HepG2 (cell line): ENCODE measurements around the gene PNKP. TPM values are rescaled to one million over a fixed set of nuclear protein-coding genes. Genes with fewer than 3 reads are reported as not detected.
A peak's percentile ranks its signal among the peaks of the same experiment; 100 is the strongest.

Experiments
- AFF4 ChIP-seq: sonication (generic); formaldehyde crosslinking; IDR thresholded peaks from 2 replicates; pipeline ENCODE4 v1.4.0; 2020; ENCODE audit warnings: missing genetic modification reagents
- AGO2 ChIP-seq: fragments of 200-400 bp; formaldehyde crosslinking; optimal IDR thresholded peaks from 2 replicates; pipeline ENCODE3; 2017; ENCODE audit warnings: mild to moderate bottlenecking, low read depth, low read length, moderate library complexity
- HMGXB4 ChIP-seq, 2 experiments: sonication (generic) in 1 of 2; formaldehyde crosslinking in 1 of 2; IDR thresholded peaks; 2 replicates each; pipeline versions ENCODE4 v1.4.0 to v1.6.1; 2018 to 2020; ENCODE audit warnings: missing genetic modification reagents in 2 of 2, borderline replicate concordance in 1 of 2, low read depth in 1 of 2, mild to moderate bottlenecking in 1 of 2, missing biosample characterization in 1 of 2
- LRRFIP1 ChIP-seq: sonication (generic); formaldehyde crosslinking; conservative IDR thresholded peaks from 2 replicates; pipeline ENCODE4 v1.4.0; 2020; ENCODE audit warnings: missing genetic modification reagents
- RAD21 ChIP-seq: fragments of 450-650 bp; formaldehyde crosslinking; IDR thresholded peaks from 2 replicates; pipeline ENCODE4 v1.5.0; 2020; ENCODE audit warnings: mild to moderate bottlenecking
- RCOR2 ChIP-seq: IDR thresholded peaks from 2 replicates; pipeline ENCODE4 v1.6.1; 2016; ENCODE audit warnings: missing biosample characterization, missing genetic modification reagents
- SETDB1 ChIP-seq: sonication (generic); formaldehyde crosslinking; IDR thresholded peaks from 2 replicates; pipeline ENCODE4 v1.5.1; 2020; ENCODE audit warnings: missing genetic modification reagents, mild to moderate bottlenecking, borderline replicate concordance
- SOX6 ChIP-seq, 2 experiments: fragments of 450-650 bp in 1 of 2; sonication (generic) in 1 of 2; formaldehyde crosslinking in 1 of 2; IDR thresholded peaks; 2 replicates each; pipeline versions ENCODE4 v1.4.0 to v1.6.1; 2017 to 2020; ENCODE audit warnings: antibody characterized with exemption in 1 of 2, mild to moderate bottlenecking in 1 of 2, missing genetic modification reagents in 1 of 2
- SP2 ChIP-seq: sonication (generic); formaldehyde crosslinking; IDR thresholded peaks from 2 replicates; pipeline ENCODE4 v1.5.1; 2020; ENCODE audit warnings: mild to moderate bottlenecking, missing genetic modification reagents
- ZHX2 ChIP-seq, 2 experiments: sonication (generic) in 1 of 2; formaldehyde crosslinking in 1 of 2; IDR thresholded peaks; 2 replicates each; pipeline versions ENCODE4 v1.6.1 to v1.9.0; 2014 to 2022; ENCODE audit warnings: antibody characterized with exemption in 1 of 2, borderline replicate concordance in 1 of 2, inconsistent platforms in 1 of 2, low read depth in 1 of 2, missing genetic modification reagents in 1 of 2
- ZNF720 ChIP-seq: sonication (generic); formaldehyde crosslinking; IDR thresholded peaks from 2 replicates; pipeline ENCODE4 v1.4.0; 2020; ENCODE audit warnings: missing genetic modification reagents
- ZNF850 ChIP-seq: sonication (generic); formaldehyde crosslinking; conservative IDR thresholded peaks from 2 replicates; pipeline ENCODE4 v1.9.0; 2021; ENCODE audit warnings: mild to moderate bottlenecking, missing genetic modification reagents
- polyA plus RNA-seq, 8 experiments: library from polyadenylated mRNA; depleted of rRNA in 3 of 8; stranded (reverse) in 7 of 8; unstranded in 1 of 8; fragments of >200 nt; fragmentation: Illumina TruSeq in 4 of 8; extraction: Trizol in 4 of 8; gene quantifications; 2 replicates each; pipeline versions ENCODE4 v1.2.1 to v1.2.3, GENCODE V29; 2011 to 2016; ENCODE audit warnings: low read depth in 4 of 8, missing spikeins in 1 of 8, mixed read lengths in 1 of 8; ENCODE audit not compliant: insufficient read depth in 1 of 8
- total RNA-seq, 5 experiments: library from RNA; depleted of rRNA; stranded (reverse); fragments of >200 nt; fragmentation: Illumina TruSeq; extraction: Trizol; gene quantifications; 2 replicates each; pipeline ENCODE4 v1.2.3, GENCODE V29; 2016; ENCODE audit warnings: low read depth in 1 of 5

The PNKP gene
- total and polyA plus RNA-seq, 2 of the 13 experiments (the other 11 are each of a cell fraction or from before 2014, with no cell fraction given) = 12.7 to 27.1 TPM

DNA sequence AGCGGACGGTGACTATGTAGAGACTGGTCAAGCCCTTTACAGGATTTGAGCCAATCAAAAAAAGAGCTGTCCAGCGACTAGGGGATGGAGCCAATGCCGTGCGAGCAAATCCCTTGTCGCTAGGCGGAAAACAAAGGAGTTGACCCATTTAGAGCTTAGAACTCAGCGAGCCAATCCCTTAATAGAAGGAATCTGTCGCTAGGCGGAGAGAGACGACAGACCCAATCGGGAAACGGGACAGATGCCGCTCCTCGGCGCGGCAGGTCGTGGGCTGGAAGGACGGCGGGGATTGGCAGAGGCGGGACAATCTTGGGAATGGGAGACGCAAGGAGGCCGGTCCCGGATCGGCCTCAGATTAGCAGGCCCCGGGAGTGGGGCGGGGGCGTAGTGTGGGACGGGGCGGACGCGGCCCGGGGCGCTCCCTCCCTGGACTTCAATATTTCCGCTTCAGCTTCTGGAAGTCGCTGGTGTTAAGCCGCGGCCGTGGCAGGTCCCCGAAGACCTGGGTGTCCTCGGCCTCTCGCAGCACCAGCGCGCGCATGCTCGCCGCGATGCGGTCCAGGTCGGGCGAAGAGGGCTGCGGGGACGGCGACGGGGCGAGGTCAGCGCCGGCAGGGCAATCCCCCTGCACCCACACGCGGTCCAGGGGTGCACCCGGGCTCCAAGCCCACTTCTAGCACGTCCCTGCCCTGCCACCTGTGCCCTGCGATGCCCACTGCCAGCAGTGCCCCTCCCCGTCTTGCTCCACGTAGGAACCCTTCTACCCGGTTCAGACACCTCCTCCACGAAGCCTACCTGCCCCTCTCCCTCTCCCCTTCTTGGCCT lies 2.3 kb upstream of the PNKP start (continued):
- TF ChIP-seq LRRFIP1 (CRISPR knock-in tag) = no peak
- no peak for TF ChIP-seq ZHX2 (IDR thresholded peaks at IDR 0.05; ENCODE audit: low read depth)
- TF ChIP-seq ZHX2 (CRISPR knock-in tag; IDR thresholded peaks at IDR 0.05; ENCODE audit: borderline replicate concordance) = no peak
- TF ChIP-seq RAD21 (CRISPR knock-in tag) = peak; percentile 58; the same call in 1 of the 2 replicates
- TF ChIP-seq ZNF850 (CRISPR knock-in tag) = no peak
- TF ChIP-seq SETDB1 (CRISPR knock-in tag) = no peak
- TF ChIP-seq AGO2 = peak; percentile 87
- TF ChIP-seq AFF4 (CRISPR knock-in tag) = no peak
- TF ChIP-seq SP2 (CRISPR knock-in tag) = peak; percentile 83
- TF ChIP-seq ZNF720 (CRISPR knock-in tag) = 0 out of 2 replicates have a peak, but pooled peaks have one; percentile 25
- TF ChIP-seq RCOR2 (CRISPR knock-in tag) = no peak
- peak in 1 of 2 experiments; percentile 42; a peak in 1 of 4 replicates for TF ChIP-seq HMGXB4 (CRISPR knock-in tag; IDR thresholded peaks at IDR 0.05; ENCODE audit: borderline replicate concordance in 1 of 2, low read depth in 1 of 2)
- TF ChIP-seq SOX6 (IDR thresholded peaks at IDR 0.05) = no peak
- peak; percentile 57; the same call in 1 of the 2 replicates for TF ChIP-seq SOX6 (CRISPR knock-in tag; IDR thresholded peaks at IDR 0.05)
